ENCODE data around the gene XCL1.

GRCh38 chr1:168601051-168601450 is 24.6 kb downstream of the XCL1 start:
- TF ChIP-seq, protein P1, sequence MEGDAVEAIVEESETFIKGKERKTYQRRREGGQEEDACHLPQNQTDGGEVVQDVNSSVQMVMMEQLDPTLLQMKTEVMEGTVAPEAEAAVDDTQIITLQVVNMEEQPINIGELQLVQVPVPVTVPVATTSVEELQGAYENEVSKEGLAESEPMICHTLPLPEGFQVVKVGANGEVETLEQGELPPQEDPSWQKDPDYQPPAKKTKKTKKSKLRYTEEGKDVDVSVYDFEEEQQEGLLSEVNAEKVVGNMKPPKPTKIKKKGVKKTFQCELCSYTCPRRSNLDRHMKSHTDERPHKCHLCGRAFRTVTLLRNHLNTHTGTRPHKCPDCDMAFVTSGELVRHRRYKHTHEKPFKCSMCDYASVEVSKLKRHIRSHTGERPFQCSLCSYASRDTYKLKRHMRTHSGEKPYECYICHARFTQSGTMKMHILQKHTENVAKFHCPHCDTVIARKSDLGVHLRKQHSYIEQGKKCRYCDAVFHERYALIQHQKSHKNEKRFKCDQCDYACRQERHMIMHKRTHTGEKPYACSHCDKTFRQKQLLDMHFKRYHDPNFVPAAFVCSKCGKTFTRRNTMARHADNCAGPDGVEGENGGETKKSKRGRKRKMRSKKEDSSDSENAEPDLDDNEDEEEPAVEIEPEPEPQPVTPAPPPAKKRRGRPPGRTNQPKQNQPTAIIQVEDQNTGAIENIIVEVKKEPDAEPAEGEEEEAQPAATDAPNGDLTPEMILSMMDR (IDR thresholded peaks at IDR 0.05): no peak
- TF ChIP-seq POLR2A (IDR thresholded peaks at IDR 0.05; ENCODE audit: low read depth) (no peak), POLR2AphosphoS5 (IDR thresholded peaks at IDR 0.05) (no peak)
